A673 (cell line): Measurements from ENCODE around the gene OLIG2.

Source experiments
- CTCF ChIP-seq: fragments of 300-800, 200-600 bp; sonication (generic); conservative IDR thresholded peaks from 2 replicates; pipeline ENCODE4 v1.5.1; 2017; ENCODE audit warnings: low read depth, mild to moderate bottlenecking, antibody characterized with exemption, low read length, moderate library complexity, mixed read lengths
- EZH2 ChIP-seq: fragments of 200-600 bp; sonication (generic); IDR thresholded peaks from 2 replicates; pipeline ENCODE4 v1.6.1; 2017; ENCODE audit warnings: borderline replicate concordance, low read depth, mild to moderate bottlenecking, mixed read lengths, antibody characterized with exemption, low read length; ENCODE audit not compliant: poor library complexity, severe bottlenecking

GRCh38 chr21:33073636-33074035, 47.9 kb downstream of the OLIG2 start:
- TF ChIP-seq CTCF (no peak), EZH2 (no peak)
